WTC11 (cell line): ENCODE measurements around the gene MYH10. TPM values are rescaled to one million over a fixed set of nuclear protein-coding genes. Genes with fewer than 3 reads are reported as not detected.

Source experiments
- ATAC-seq: fragments of 200-7000 bp; cut with Tn5 transposase; 2 replicates; pipeline ENCODE4 v1.10.0; 2021; ENCODE audit warnings: mild to moderate bottlenecking, moderate library complexity
- CTCF ChIA-PET: fragments of 300-600 bp; sonication (Branson Sonifier 250); formaldehyde crosslinking; loops from one replicate; lab custom pipeline; 2021; ENCODE audit warnings: antibody characterized with exemption; lab: Charles Lee
- POLR2A ChIA-PET: fragments of 350-600 bp; sonication (Branson Sonifier 250); formaldehyde crosslinking; loops from one replicate; lab custom pipeline; 2021; ENCODE audit warnings: antibody characterized with exemption; lab: Charles Lee
- DNase-seq: peaks from one replicate; pipeline ENCODE4 v3.0.0; 2021; ENCODE audit warnings: low spot score
- H3K27ac Mint-ChIP-seq: 2 replicates; pipeline ENCODE4 v1.8.0; 2021; ENCODE audit warnings: mixed read lengths
- H3K27me3 Mint-ChIP-seq: 2 replicates; pipeline ENCODE4 v1.8.0; 2021; ENCODE audit warnings: low read depth, mild to moderate bottlenecking, moderate library complexity, mixed read lengths
- H3K36me3 Mint-ChIP-seq: 2 replicates; pipeline ENCODE4 v1.8.0; 2021; ENCODE audit warnings: mixed read lengths
- H3K4me1 Mint-ChIP-seq: 2 replicates; pipeline ENCODE4 v1.8.0; 2022; ENCODE audit warnings: mixed read lengths
- H3K4me3 Mint-ChIP-seq: 2 replicates; pipeline ENCODE4 v1.8.0; 2021; ENCODE audit warnings: mild to moderate bottlenecking, moderate library complexity, mixed read lengths
- H3K9me3 Mint-ChIP-seq: 2 replicates; pipeline ENCODE4 v1.8.0; 2021; ENCODE audit warnings: mixed read lengths
- CBFB ChIP-seq: sonication (generic); formaldehyde crosslinking; IDR thresholded peaks from 2 replicates; pipeline ENCODE4 v1.8.1; 2022; ENCODE audit warnings: mild to moderate bottlenecking, low read depth, missing genetic modification reagents
- E2F5 ChIP-seq: sonication (generic); formaldehyde crosslinking; IDR thresholded peaks from 2 replicates; pipeline ENCODE4 v1.8.1; 2022; ENCODE audit warnings: mild to moderate bottlenecking, moderate library complexity, missing genetic modification reagents
- ERG ChIP-seq: fragments of 250-450 bp; sonication (Bioruptor Pico); IDR thresholded peaks from 2 replicates; pipeline ENCODE4 v1.8.0; 2021; ENCODE audit warnings: mild to moderate bottlenecking
- FOXP4 ChIP-seq: sonication (generic); formaldehyde crosslinking; IDR thresholded peaks from 2 replicates; pipeline ENCODE4 v1.8.0; 2022; ENCODE audit warnings: mild to moderate bottlenecking, missing genetic modification reagents
- GTF2I ChIP-seq: fragments of 250-450 bp; sonication (Bioruptor Pico); conservative IDR thresholded peaks from 2 replicates; pipeline ENCODE4 v1.4.0; 2021; ENCODE audit warnings: mild to moderate bottlenecking
- IRF2 ChIP-seq: sonication (generic); formaldehyde crosslinking; IDR thresholded peaks from 2 replicates; pipeline ENCODE4 v1.8.0; 2022; ENCODE audit warnings: low read depth, missing genetic modification reagents, borderline replicate concordance
- JAZF1 ChIP-seq: fragments of 250-450 bp; sonication (Bioruptor Pico); IDR thresholded peaks from 2 replicates; pipeline ENCODE4 v1.9.0; 2021; ENCODE audit warnings: moderate library complexity, mild to moderate bottlenecking, inconsistent platforms
- JUN ChIP-seq: sonication (generic); formaldehyde crosslinking; IDR thresholded peaks from 2 replicates; pipeline ENCODE4 v1.8.0; 2023; ENCODE audit warnings: mild to moderate bottlenecking, missing genetic modification reagents
- KAT7 ChIP-seq: sonication (generic); formaldehyde crosslinking; IDR thresholded peaks from 2 replicates; pipeline ENCODE4 v1.8.1; 2023; ENCODE audit warnings: missing genetic modification reagents, mild to moderate bottlenecking, borderline replicate concordance
- MYBL2 ChIP-seq: sonication (generic); formaldehyde crosslinking; IDR thresholded peaks from 2 replicates; pipeline ENCODE4 v1.8.1; 2023; ENCODE audit warnings: mild to moderate bottlenecking, moderate library complexity, missing genetic modification reagents
- NFE2L1 ChIP-seq: sonication (generic); formaldehyde crosslinking; IDR thresholded peaks from 2 replicates; pipeline ENCODE4 v1.8.1; 2023; ENCODE audit warnings: missing genetic modification reagents
- NFYB ChIP-seq: sonication (generic); formaldehyde crosslinking; conservative IDR thresholded peaks from 2 replicates; pipeline ENCODE4 v1.8.0; 2022; ENCODE audit warnings: low read depth, missing genetic modification reagents
- NR2C2 ChIP-seq: sonication (generic); formaldehyde crosslinking; IDR thresholded peaks from 2 replicates; pipeline ENCODE4 v1.8.0; 2022; ENCODE audit warnings: mild to moderate bottlenecking, missing genetic modification reagents
- NR3C1 ChIP-seq: sonication (generic); formaldehyde crosslinking; conservative IDR thresholded peaks from 2 replicates; pipeline ENCODE4 v1.8.1; 2023; ENCODE audit warnings: low read depth, mild to moderate bottlenecking, missing genetic modification reagents
- SP1 ChIP-seq: sonication (generic); formaldehyde crosslinking; conservative IDR thresholded peaks from 2 replicates; pipeline ENCODE4 v1.8.1; 2022; ENCODE audit warnings: missing genetic modification reagents
- TCF7 ChIP-seq: sonication (generic); formaldehyde crosslinking; IDR thresholded peaks from 2 replicates; pipeline ENCODE4 v1.8.0; 2022; ENCODE audit warnings: mild to moderate bottlenecking, low read depth, missing genetic modification reagents, moderate library complexity
- ZNF121 ChIP-seq: sonication (generic); formaldehyde crosslinking; IDR thresholded peaks from 2 replicates; pipeline ENCODE4 v1.8.0; 2023; ENCODE audit warnings: missing genetic modification reagents
- ZNF219 ChIP-seq: sonication (generic); formaldehyde crosslinking; IDR thresholded peaks from 2 replicates; pipeline ENCODE4 v1.8.0; 2023; ENCODE audit warnings: missing genetic modification reagents, mild to moderate bottlenecking, borderline replicate concordance
- ZNF396 ChIP-seq: fragments of 250-450 bp; sonication (Bioruptor Pico); IDR thresholded peaks from 2 replicates; pipeline ENCODE4 v1.8.0; 2021; ENCODE audit warnings: mild to moderate bottlenecking, moderate library complexity, borderline replicate concordance
- ZNF671 ChIP-seq: fragments of 250-450 bp; sonication (Bioruptor Pico); IDR thresholded peaks from 2 replicates; pipeline ENCODE4 v1.8.0; 2021; ENCODE audit warnings: mild to moderate bottlenecking
- total RNA-seq: library from RNA; stranded (reverse); gene quantifications from 3 replicates; pipeline ENCODE4 v1.2.3, GENCODE V29; 2021
- TF ChIP-seq, protein P1 (sequence below): sonication (generic); formaldehyde crosslinking; IDR thresholded peaks from 2 replicates; pipeline ENCODE4 v1.8.1; 2023; ENCODE audit warnings: mild to moderate bottlenecking, missing genetic modification reagents
- TF ChIP-seq, protein P2 (sequence below): sonication (generic); formaldehyde crosslinking; IDR thresholded peaks from 2 replicates; pipeline ENCODE4 v1.8.0; 2023; ENCODE audit warnings: missing genetic modification reagents
- TF ChIP-seq, protein P3 (sequence below): sonication (generic); formaldehyde crosslinking; conservative IDR thresholded peaks from 2 replicates; pipeline ENCODE4 v1.8.1; 2022; ENCODE audit warnings: mild to moderate bottlenecking, missing genetic modification reagents
- TF ChIP-seq, protein P4 (sequence below): sonication (generic); formaldehyde crosslinking; conservative IDR thresholded peaks from 2 replicates; pipeline ENCODE4 v1.8.1; 2023; ENCODE audit warnings: mild to moderate bottlenecking, low read depth, missing genetic modification reagents, moderate library complexity

MYH10 gene
- total RNA-seq, 1 experiment from 2014 or later, result 231 TPM

GRCh38 chr17:8468127-8468526, 162.4 kb downstream of the MYH10 start (continued):
- TF ChIP-seq ERG (CRISPR knock-in tag) (no peak), NR3C1 (CRISPR knock-in tag) (no peak), SP1 (CRISPR knock-in tag) (no peak), GTF2I (CRISPR knock-in tag) (no peak), JAZF1 (CRISPR knock-in tag) (no peak), NFE2L1 (CRISPR knock-in tag) (no peak), ZNF121 (no peak), MYBL2 (no peak), NR2C2 (CRISPR knock-in tag) (no peak), E2F5 (CRISPR knock-in tag) (no peak)
- TF ChIP-seq, protein P1, sequence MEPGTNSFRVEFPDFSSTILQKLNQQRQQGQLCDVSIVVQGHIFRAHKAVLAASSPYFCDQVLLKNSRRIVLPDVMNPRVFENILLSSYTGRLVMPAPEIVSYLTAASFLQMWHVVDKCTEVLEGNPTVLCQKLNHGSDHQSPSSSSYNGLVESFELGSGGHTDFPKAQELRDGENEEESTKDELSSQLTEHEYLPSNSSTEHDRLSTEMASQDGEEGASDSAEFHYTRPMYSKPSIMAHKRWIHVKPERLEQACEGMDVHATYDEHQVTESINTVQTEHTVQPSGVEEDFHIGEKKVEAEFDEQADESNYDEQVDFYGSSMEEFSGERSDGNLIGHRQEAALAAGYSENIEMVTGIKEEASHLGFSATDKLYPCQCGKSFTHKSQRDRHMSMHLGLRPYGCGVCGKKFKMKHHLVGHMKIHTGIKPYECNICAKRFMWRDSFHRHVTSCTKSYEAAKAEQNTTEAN (CRISPR knock-in tag), result no peak
- TF ChIP-seq, protein P2, sequence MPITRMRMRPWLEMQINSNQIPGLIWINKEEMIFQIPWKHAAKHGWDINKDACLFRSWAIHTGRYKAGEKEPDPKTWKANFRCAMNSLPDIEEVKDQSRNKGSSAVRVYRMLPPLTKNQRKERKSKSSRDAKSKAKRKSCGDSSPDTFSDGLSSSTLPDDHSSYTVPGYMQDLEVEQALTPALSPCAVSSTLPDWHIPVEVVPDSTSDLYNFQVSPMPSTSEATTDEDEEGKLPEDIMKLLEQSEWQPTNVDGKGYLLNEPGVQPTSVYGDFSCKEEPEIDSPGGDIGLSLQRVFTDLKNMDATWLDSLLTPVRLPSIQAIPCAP (CRISPR knock-in tag), result no peak

- Mint-ChIP-seq H3K27me3 (no peaks in the 10 kb centered on the region), H3K4me3 (no peak overlapping the region), H3K4me1 (0 out of 2 replicates have a peak, but pooled peaks cover 5% of the 10 kb centered on the region), H3K36me3 (peaks cover 9% of the 10 kb centered on the region; the same call in 1 of the 2 replicates), H3K9me3 (no peaks in the 10 kb centered on the region), H3K27ac (no peak overlapping the region)
- POLR2A ChIA-PET, result no interaction called here
- no peak for TF ChIP-seq CBFB (CRISPR knock-in tag)
- no peak for TF ChIP-seq FOXP4 (CRISPR knock-in tag)
- no peak for TF ChIP-seq IRF2 (CRISPR knock-in tag)
- no peak for TF ChIP-seq KAT7 (CRISPR knock-in tag)
- no peak for TF ChIP-seq JUN (CRISPR knock-in tag)
- no peak for TF ChIP-seq TCF7 (CRISPR knock-in tag)
- no peak for TF ChIP-seq NFYB (CRISPR knock-in tag)
- TF ChIP-seq, protein P3, sequence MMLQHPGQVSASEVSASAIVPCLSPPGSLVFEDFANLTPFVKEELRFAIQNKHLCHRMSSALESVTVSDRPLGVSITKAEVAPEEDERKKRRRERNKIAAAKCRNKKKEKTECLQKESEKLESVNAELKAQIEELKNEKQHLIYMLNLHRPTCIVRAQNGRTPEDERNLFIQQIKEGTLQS (CRISPR knock-in tag), result no peak
- no peak for TF ChIP-seq ZNF396 (CRISPR knock-in tag)
- no peak for TF ChIP-seq ZNF219
- TF ChIP-seq, protein P2 (CRISPR knock-in tag), result no peak
- TF ChIP-seq GTF2I (CRISPR knock-in tag), result no peak
- TF ChIP-seq ZNF671, result no peak
- TF ChIP-seq, protein P4, sequence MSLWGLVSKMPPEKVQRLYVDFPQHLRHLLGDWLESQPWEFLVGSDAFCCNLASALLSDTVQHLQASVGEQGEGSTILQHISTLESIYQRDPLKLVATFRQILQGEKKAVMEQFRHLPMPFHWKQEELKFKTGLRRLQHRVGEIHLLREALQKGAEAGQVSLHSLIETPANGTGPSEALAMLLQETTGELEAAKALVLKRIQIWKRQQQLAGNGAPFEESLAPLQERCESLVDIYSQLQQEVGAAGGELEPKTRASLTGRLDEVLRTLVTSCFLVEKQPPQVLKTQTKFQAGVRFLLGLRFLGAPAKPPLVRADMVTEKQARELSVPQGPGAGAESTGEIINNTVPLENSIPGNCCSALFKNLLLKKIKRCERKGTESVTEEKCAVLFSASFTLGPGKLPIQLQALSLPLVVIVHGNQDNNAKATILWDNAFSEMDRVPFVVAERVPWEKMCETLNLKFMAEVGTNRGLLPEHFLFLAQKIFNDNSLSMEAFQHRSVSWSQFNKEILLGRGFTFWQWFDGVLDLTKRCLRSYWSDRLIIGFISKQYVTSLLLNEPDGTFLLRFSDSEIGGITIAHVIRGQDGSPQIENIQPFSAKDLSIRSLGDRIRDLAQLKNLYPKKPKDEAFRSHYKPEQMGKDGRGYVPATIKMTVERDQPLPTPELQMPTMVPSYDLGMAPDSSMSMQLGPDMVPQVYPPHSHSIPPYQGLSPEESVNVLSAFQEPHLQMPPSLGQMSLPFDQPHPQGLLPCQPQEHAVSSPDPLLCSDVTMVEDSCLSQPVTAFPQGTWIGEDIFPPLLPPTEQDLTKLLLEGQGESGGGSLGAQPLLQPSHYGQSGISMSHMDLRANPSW (CRISPR knock-in tag), result no peak
- DNase-seq (no peak), ATAC-seq (no peak)
- CTCF ChIA-PET, result no interaction called here
These were observed 163.0 kb downstream of the MYH10 start for GRCh38 chr17:8467527-8467926.
